HCT116 (cell line): ENCODE measurements around the gene TESPA1. TPM values are rescaled to one million over a fixed set of nuclear protein-coding genes. Genes with fewer than 3 reads are reported as not detected.

Experiments
- ATAC-seq: fragments of 200-7000 bp; cut with Tn5 transposase; 2 replicates; pipeline ENCODE4 v1.9.1; 2020; ENCODE audit warnings: mild to moderate bottlenecking, moderate library complexity
- BruUV-seq: library from RNA; stranded (reverse); fragments of 400-500 nt; replicated peaks from 2 replicates; lab custom pipeline; 2021; lab: Mats Ljungman, UMichigan
- CTCF ChIA-PET: fragments of 300-600 bp; sonication (Branson Sonifier 250); formaldehyde crosslinking; loops from one replicate; lab custom pipeline; 2021; ENCODE audit warnings: antibody characterized with exemption; lab: Charles Lee
- POLR2A ChIA-PET: fragments of 300-600, 350-600 bp; sonication (Branson Sonifier 250); formaldehyde crosslinking; loops from one replicate; lab custom pipeline; 2021; ENCODE audit warnings: antibody characterized with exemption; lab: Charles Lee
- RAD21 ChIA-PET, 2 experiments: fragments of 300-600 bp; sonication (Branson Sonifier 250); formaldehyde crosslinking; loops; one replicate each; lab custom pipeline; 2023; ENCODE audit warnings: low total read pairs in 2 of 2; ENCODE audit not compliant: uncharacterized antibody in 2 of 2, unreplicated experiment in 2 of 2, low non-redundant PET in 1 of 2; lab: Charles Lee
- DNase-seq: peaks from one replicate; pipeline ENCODE4 v3.0.0-alpha.2; 2010; ENCODE audit warnings: low read depth, low spot score
- H2AFZ ChIP-seq: fragments of 200-600 bp; shearing (Covaris generic), sonication (generic); 2 replicates; pipeline ENCODE4 v1.6.1; 2017; ENCODE audit warnings: low read depth, mixed run types, mixed read lengths, antibody characterized with exemption, low read length; ENCODE audit not compliant: poor library complexity, severe bottlenecking
- H3K27ac ChIP-seq: 2 replicates; pipeline ENCODE4 v1.5.1; 2012; ENCODE audit warnings: low read depth, low read length
- H3K27me3 ChIP-seq: fragments of 200-600 bp; sonication (generic); 2 replicates; pipeline ENCODE4 v1.6.1; 2016; ENCODE audit warnings: mixed run types, low read length, mixed read lengths; ENCODE audit not compliant: insufficient read depth
- H3K36me3 ChIP-seq, 2 experiments: fragments of 200-500 bp in 1 of 2; fragments of 200-600 bp in 1 of 2; sonication (Bioruptor generic) in 1 of 2; sonication (generic) in 1 of 2; 2 replicates each; pipeline versions ENCODE4 v1.5.1 to v1.6.1; 2014 to 2016; ENCODE audit warnings: low read length in 2 of 2, inconsistent platforms in 1 of 2, mixed read lengths in 1 of 2, mixed run types in 1 of 2; ENCODE audit not compliant: insufficient read depth in 2 of 2, control insufficient read depth in 1 of 2
- H3K4me1 ChIP-seq, 2 experiments: fragments of 200-600 bp in 1 of 2; sonication (generic) in 1 of 2; 2 replicates each; pipeline versions ENCODE4 v1.5.1 to v1.6.1; 2012 to 2017; ENCODE audit warnings: low read length in 2 of 2, inconsistent platforms in 1 of 2, mild to moderate bottlenecking in 1 of 2, mixed read lengths in 1 of 2, mixed run types in 1 of 2, moderate library complexity in 1 of 2; ENCODE audit not compliant: insufficient read depth in 2 of 2, control insufficient read depth in 1 of 2
- H3K4me2 ChIP-seq: fragments of 200-600 bp; sonication (generic); 2 replicates; pipeline ENCODE4 v1.6.1; 2017; ENCODE audit warnings: mixed run types, low read length, mixed read lengths
- H3K4me3 ChIP-seq, 2 experiments: fragments of 200-600 bp in 1 of 2; sonication (generic) in 1 of 2; replicated peaks in 1 of 2; 2 replicates each; pipeline ENCODE4 v1.5.1; 2011 to 2016; ENCODE audit warnings: low read length in 2 of 2, control low read depth in 1 of 2, low read depth in 1 of 2, mild to moderate bottlenecking in 1 of 2, mixed read lengths in 1 of 2, mixed run types in 1 of 2
- H3K79me2 ChIP-seq: fragments of 200-600 bp; sonication (generic); 2 replicates; pipeline ENCODE4 v1.6.1; 2017; ENCODE audit warnings: mild to moderate bottlenecking, mixed run types, low read length, moderate library complexity, mixed read lengths; ENCODE audit not compliant: insufficient read depth
- H3K9ac ChIP-seq: fragments of 200-600 bp; sonication (generic); 2 replicates; pipeline ENCODE4 v1.6.1; 2016; ENCODE audit warnings: low read length, mixed read lengths
- H3K9me2 ChIP-seq: fragments of 200-600 bp; sonication (generic), shearing (Covaris generic); 2 replicates; pipeline ENCODE4 v1.6.1; 2017; ENCODE audit warnings: mixed run types, mild to moderate bottlenecking, moderate library complexity; ENCODE audit not compliant: insufficient read depth
- H3K9me3 ChIP-seq, 2 experiments: fragments of 200-500 bp in 1 of 2; fragments of 200-600 bp in 1 of 2; sonication (Bioruptor generic) in 1 of 2; sonication (generic) in 1 of 2; 2 replicates each; pipeline ENCODE4 v1.6.1; 2014 to 2017; ENCODE audit warnings: low read length in 2 of 2, mixed read lengths in 2 of 2, inconsistent platforms in 1 of 2, low read depth in 1 of 2, mild to moderate bottlenecking in 1 of 2, mixed run types in 1 of 2, moderate library complexity in 1 of 2; ENCODE audit not compliant: control insufficient read depth in 1 of 2, insufficient read depth in 1 of 2
- H4K20me1 ChIP-seq: fragments of 200-600 bp; sonication (generic), shearing (Covaris generic); 2 replicates; pipeline ENCODE4 v1.6.1; 2017; ENCODE audit warnings: mixed run types, mild to moderate bottlenecking, moderate library complexity; ENCODE audit not compliant: insufficient read depth
- CBX3 ChIP-seq: IDR thresholded peaks from 2 replicates; pipeline ENCODE4 v1.6.1; 2012; ENCODE audit warnings: low read depth
- ELF1 ChIP-seq: IDR thresholded peaks from 2 replicates; pipeline ENCODE4 v1.6.1; 2012; ENCODE audit warnings: low read depth, borderline replicate concordance
- FOSL1 ChIP-seq: IDR thresholded peaks from 2 replicates; pipeline ENCODE4 v1.6.1; 2012; ENCODE audit warnings: low read depth
- JUND ChIP-seq: IDR thresholded peaks from 2 replicates; pipeline ENCODE4 v1.6.1; 2012
- POLR2A ChIP-seq: IDR thresholded peaks from 2 replicates; pipeline ENCODE4 v1.7.0; 2011; ENCODE audit warnings: borderline replicate concordance; ENCODE audit not compliant: insufficient read depth, insufficient read length; ENCODE audit errors: extremely low read depth
- POLR2AphosphoS5 ChIP-seq: IDR thresholded peaks from 2 replicates; pipeline ENCODE4 v1.6.1; 2011; ENCODE audit warnings: mild to moderate bottlenecking, low read depth, low read length, moderate library complexity
- RAD21 ChIP-seq: IDR thresholded peaks from 2 replicates; pipeline ENCODE4 v1.6.1; 2012; ENCODE audit warnings: low read depth, mild to moderate bottlenecking
- SP1 ChIP-seq: IDR thresholded peaks from 2 replicates; pipeline ENCODE4 v1.6.1; 2012; ENCODE audit warnings: low read depth
- SRF ChIP-seq: IDR thresholded peaks from 2 replicates; pipeline ENCODE4 v1.6.1; 2012; ENCODE audit warnings: low read depth
- TCF7L2 ChIP-seq: IDR thresholded peaks from 2 replicates; pipeline ENCODE4 v1.7.0; 2011; ENCODE audit warnings: borderline replicate concordance, inconsistent platforms; ENCODE audit not compliant: insufficient read depth, insufficient read length; ENCODE audit errors: extremely low read depth
- ZNF274 ChIP-seq: fragments of 200-500 bp; sonication (Bioruptor generic); IDR thresholded peaks from 2 replicates; pipeline ENCODE4 v1.6.1; 2014; ENCODE audit warnings: mild to moderate bottlenecking, low read depth, low read length, inconsistent platforms
- intact Hi-C: fragments of 100-400 bp; cut with micrococcal nuclease; formaldehyde crosslinking; loops from 2 replicates; pipeline ENCODE4 v1.10.0; 2022
- total RNA-seq: library from RNA; stranded (reverse); gene quantifications from one replicate; pipeline ENCODE4 v1.2.1, GENCODE V29; 2021; ENCODE audit not compliant: unreplicated experiment
- TF ChIP-seq, protein P1 (sequence below): IDR thresholded peaks from 2 replicates; pipeline ENCODE4 v1.6.1; 2012
- TF ChIP-seq, protein P2 (sequence below): IDR thresholded peaks from 2 replicates; pipeline ENCODE4 v1.6.1; 2011; ENCODE audit warnings: mild to moderate bottlenecking, low read length, moderate library complexity; ENCODE audit not compliant: insufficient replicate concordance; ENCODE audit errors: extremely low read depth
- TF ChIP-seq, protein P3 (sequence below), 3 experiments: fragments of 200-600 bp in 1 of 3; sonication (generic) in 1 of 3; IDR thresholded peaks in 2 of 3; conservative IDR thresholded peaks in 1 of 3; 2 replicates each; pipeline ENCODE4 v1.5.1; 2012 to 2017; ENCODE audit warnings: low read depth in 2 of 3, low read length in 2 of 3, antibody characterized with exemption in 1 of 3, borderline replicate concordance in 1 of 3, control low read depth in 1 of 3, mild to moderate bottlenecking in 1 of 3, mixed read lengths in 1 of 3, mixed run types in 1 of 3, moderate library complexity in 1 of 3; ENCODE audit not compliant: insufficient read depth in 1 of 3

The TESPA1 gene
- total RNA-seq, 1 experiment from 2014 or later, result 0.27 TPM

DNA sequence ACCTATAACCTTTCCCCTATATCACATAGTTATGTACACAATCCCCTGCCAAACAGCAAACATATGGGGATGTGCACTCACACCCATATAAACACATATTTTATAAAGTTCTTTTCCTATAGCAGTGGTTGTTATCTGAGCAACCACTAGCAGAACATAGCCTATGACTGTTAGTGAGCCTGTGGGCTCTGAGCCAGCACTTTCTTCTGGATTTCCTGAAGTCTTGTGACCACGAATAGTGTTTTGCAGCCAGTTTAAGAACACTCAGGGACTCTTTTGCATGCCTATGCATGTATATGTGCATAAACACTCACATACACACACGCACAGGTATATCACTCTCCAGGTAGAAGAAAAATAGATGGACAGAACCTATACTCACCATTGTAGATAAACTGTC is 17.1 kb downstream of the TESPA1 start:
- H4K20me1 ChIP-seq, result no peaks in the 10 kb centered on the region
- no TSS peak for BruUV-seq
- peaks cover 82% of the 10 kb centered on the region for H3K27me3 ChIP-seq
- intact Hi-C loops, result no loop called here
- no peaks in the 10 kb centered on the region for H3K36me3 ChIP-seq
- no peak overlapping the region for H3K27ac ChIP-seq
- DNase-seq (no peak), ATAC-seq (no peak)
- ChIA-PET RAD21 (no interaction called here), POLR2A (no interaction called here), CTCF (no interaction called here)
- no peaks in the 10 kb centered on the region for H3K9me3 ChIP-seq
- no peaks in the 10 kb centered on the region for H3K4me1 ChIP-seq
- no peak overlapping the region for H3K4me3 ChIP-seq
- no peak overlapping the region for H3K9ac ChIP-seq
- TF ChIP-seq, protein P1, sequence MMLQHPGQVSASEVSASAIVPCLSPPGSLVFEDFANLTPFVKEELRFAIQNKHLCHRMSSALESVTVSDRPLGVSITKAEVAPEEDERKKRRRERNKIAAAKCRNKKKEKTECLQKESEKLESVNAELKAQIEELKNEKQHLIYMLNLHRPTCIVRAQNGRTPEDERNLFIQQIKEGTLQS, result no peak
- TF ChIP-seq TCF7L2 (no peak), POLR2AphosphoS5 (no peak), ZNF274 (no peak)
- H3K79me2 ChIP-seq, result no peaks in the 10 kb centered on the region
- no peak overlapping the region for H3K4me2 ChIP-seq
- no peaks in the 10 kb centered on the region for H3K9me2 ChIP-seq
- no peak overlapping the region for H2AFZ ChIP-seq

DNA sequence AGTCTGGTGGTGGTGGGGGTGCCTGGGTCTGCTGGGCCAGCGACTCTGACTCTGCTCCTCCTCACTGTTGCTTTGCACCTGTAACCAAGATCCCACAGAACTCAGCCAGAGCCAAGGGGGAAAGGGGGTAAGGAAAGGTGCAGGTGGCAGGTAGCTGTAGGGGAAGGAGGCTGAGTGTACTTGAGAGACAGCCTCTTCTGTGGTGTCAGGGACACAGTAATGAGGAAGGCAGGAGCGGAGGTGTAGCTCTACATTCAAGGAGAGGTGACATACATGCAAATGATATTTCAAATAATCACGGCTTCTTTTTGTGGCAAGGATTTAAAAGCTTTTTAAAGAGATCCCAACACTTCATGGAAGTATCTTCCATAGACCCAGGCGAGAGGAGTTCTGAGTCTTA is 23.4 kb downstream of the TESPA1 start:
- Histone ChIP-seq H3K79me2 (no peaks in the 10 kb centered on the region), H3K27ac (no peak overlapping the region), H3K27me3 (peaks cover 93% of the 10 kb centered on the region), H3K36me3 (no peaks in the 10 kb centered on the region), H3K9me2 (no peaks in the 10 kb centered on the region), H3K4me1 (no peaks in the 10 kb centered on the region), H3K9ac (no peak overlapping the region), H3K4me3 (no peak overlapping the region), H4K20me1 (no peaks in the 10 kb centered on the region), H3K9me3 (no peaks in the 10 kb centered on the region), H3K4me2 (no peak overlapping the region), H2AFZ (no peak overlapping the region)
- ChIA-PET RAD21 (interaction anchor here in 1 of 2 experiments (1.4 kb wide), 1 partner anchor 202 kb away, joined by 4 read pairs; no protein-coding TSS in a partner anchor), POLR2A (no interaction called here), CTCF (interaction anchor here (1.1 to 6.3 kb wide), 4 partner anchors 32 to 259 kb away, joined by 3 to 85 read pairs (median 3); no protein-coding TSS in a partner anchor)
- no TSS peak for BruUV-seq
- DNase-seq (no peak), ATAC-seq (no peak)
- intact Hi-C loops, result no loop called here
- TF ChIP-seq POLR2A (no peak), ZNF274 (no peak), JUND (no peak), ELF1 (no peak), FOSL1 (no peak), POLR2AphosphoS5 (no peak), SRF (no peak), RAD21 (no peak), SP1 (no peak), CBX3 (no peak)
- TF ChIP-seq, protein P2, sequence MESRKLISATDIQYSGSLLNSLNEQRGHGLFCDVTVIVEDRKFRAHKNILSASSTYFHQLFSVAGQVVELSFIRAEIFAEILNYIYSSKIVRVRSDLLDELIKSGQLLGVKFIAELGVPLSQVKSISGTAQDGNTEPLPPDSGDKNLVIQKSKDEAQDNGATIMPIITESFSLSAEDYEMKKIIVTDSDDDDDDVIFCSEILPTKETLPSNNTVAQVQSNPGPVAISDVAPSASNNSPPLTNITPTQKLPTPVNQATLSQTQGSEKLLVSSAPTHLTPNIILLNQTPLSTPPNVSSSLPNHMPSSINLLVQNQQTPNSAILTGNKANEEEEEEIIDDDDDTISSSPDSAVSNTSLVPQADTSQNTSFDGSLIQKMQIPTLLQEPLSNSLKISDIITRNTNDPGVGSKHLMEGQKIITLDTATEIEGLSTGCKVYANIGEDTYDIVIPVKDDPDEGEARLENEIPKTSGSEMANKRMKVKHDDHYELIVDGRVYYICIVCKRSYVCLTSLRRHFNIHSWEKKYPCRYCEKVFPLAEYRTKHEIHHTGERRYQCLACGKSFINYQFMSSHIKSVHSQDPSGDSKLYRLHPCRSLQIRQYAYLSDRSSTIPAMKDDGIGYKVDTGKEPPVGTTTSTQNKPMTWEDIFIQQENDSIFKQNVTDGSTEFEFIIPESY, result no peak
- TF ChIP-seq, protein P3, sequence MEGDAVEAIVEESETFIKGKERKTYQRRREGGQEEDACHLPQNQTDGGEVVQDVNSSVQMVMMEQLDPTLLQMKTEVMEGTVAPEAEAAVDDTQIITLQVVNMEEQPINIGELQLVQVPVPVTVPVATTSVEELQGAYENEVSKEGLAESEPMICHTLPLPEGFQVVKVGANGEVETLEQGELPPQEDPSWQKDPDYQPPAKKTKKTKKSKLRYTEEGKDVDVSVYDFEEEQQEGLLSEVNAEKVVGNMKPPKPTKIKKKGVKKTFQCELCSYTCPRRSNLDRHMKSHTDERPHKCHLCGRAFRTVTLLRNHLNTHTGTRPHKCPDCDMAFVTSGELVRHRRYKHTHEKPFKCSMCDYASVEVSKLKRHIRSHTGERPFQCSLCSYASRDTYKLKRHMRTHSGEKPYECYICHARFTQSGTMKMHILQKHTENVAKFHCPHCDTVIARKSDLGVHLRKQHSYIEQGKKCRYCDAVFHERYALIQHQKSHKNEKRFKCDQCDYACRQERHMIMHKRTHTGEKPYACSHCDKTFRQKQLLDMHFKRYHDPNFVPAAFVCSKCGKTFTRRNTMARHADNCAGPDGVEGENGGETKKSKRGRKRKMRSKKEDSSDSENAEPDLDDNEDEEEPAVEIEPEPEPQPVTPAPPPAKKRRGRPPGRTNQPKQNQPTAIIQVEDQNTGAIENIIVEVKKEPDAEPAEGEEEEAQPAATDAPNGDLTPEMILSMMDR (IDR thresholded peaks at IDR 0.05 in 2 of 3, conservative IDR thresholded peaks at IDR 0.05 in 1 of 3; ENCODE audit: borderline replicate concordance in 1 of 3, insufficient read depth in 1 of 3, low read depth in 2 of 3, low read length in 2 of 3), result no peak
- TF ChIP-seq, protein P1, result no peak
